GM23338 (cell line): ENCODE results near the gene CCDC174.

Experiments used
- CREB1 ChIP-seq: fragments of 250-450 bp; sonication (Bioruptor Pico); IDR thresholded peaks from 2 replicates; pipeline ENCODE4 v1.5.0; 2020; ENCODE audit warnings: low read depth, mild to moderate bottlenecking, moderate library complexity
- CTCF ChIP-seq, 2 experiments: fragments of 200-600 bp in 1 of 2; sonication (generic) in 1 of 2; conservative IDR thresholded peaks; 2 replicates each; pipeline versions ENCODE4 v1.5.1 to v1.6.1; 2016 to 2017; ENCODE audit warnings: antibody characterized with exemption in 2 of 2, low read depth in 2 of 2, mild to moderate bottlenecking in 2 of 2, moderate library complexity in 1 of 2
- ETS1 ChIP-seq: IDR thresholded peaks from 2 replicates; pipeline ENCODE4 v1.6.1; 2016; ENCODE audit warnings: antibody characterized with exemption
- EZH2 ChIP-seq: fragments of 200-600 bp; sonication (generic); IDR thresholded peaks from one replicate; pipeline ENCODE4 v1.8.0; 2017; ENCODE audit warnings: antibody characterized with exemption, mild to moderate bottlenecking, low read depth; ENCODE audit not compliant: unreplicated experiment
- EZH2phosphoT487 ChIP-seq: fragments of 200-600 bp; sonication (generic); IDR thresholded peaks from one replicate; pipeline ENCODE4 v1.8.1; 2018; ENCODE audit warnings: antibody characterized with exemption; ENCODE audit not compliant: unreplicated experiment
- JUNB ChIP-seq: IDR thresholded peaks from one replicate; pipeline ENCODE4 v1.6.1; 2016; ENCODE audit warnings: antibody characterized with exemption; ENCODE audit not compliant: unreplicated experiment
- NANOG ChIP-seq: IDR thresholded peaks from 2 replicates; pipeline ENCODE4 v1.6.1; 2016; ENCODE audit warnings: antibody characterized with exemption, borderline replicate concordance
- POLR2AphosphoS5 ChIP-seq: IDR thresholded peaks from 2 replicates; pipeline ENCODE4 v1.6.1; 2016; ENCODE audit warnings: antibody characterized with exemption, low read depth
- REST ChIP-seq: IDR thresholded peaks from one replicate; pipeline ENCODE4 v1.6.1; 2018; ENCODE audit warnings: antibody characterized with exemption; ENCODE audit not compliant: unreplicated experiment
- STAT1 ChIP-seq: IDR thresholded peaks from one replicate; pipeline ENCODE4 v1.6.1; 2016; ENCODE audit warnings: antibody characterized with exemption; ENCODE audit not compliant: unreplicated experiment
- ZNF114 ChIP-seq: fragments of 250-450 bp; sonication (Bioruptor Pico); IDR thresholded peaks from 2 replicates; pipeline ENCODE4 v1.5.0; 2020; ENCODE audit warnings: mild to moderate bottlenecking, moderate library complexity
- ZNF331 ChIP-seq: fragments of 250-450 bp; sonication (Bioruptor Pico); IDR thresholded peaks from 2 replicates; pipeline ENCODE4 v1.5.0; 2020; ENCODE audit warnings: low read depth, mild to moderate bottlenecking, moderate library complexity

DNA sequence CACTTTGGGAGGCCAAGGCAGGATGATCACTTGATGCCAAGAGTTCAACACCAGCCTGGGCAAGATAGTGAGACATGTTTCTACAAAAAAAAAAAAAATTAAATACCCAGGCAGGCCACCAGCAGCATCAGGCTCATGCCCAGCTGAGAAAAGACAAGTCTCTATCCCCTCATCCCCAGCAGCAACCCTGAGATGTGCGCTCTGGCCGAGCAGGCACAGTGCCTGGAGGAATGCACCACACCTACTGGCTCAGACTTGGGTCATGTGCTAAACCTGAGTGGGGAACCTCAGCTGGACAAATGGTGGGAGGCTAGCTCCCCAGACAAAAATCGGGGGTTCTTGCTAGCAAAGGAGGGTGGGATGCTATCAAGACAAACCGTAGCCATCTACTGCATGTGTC is 10.2 kb upstream of the CCDC174 start:
- TF ChIP-seq CTCF (conservative IDR thresholded peaks at IDR 0.05; ENCODE audit: low read depth in 2 of 2), result no peak
- TF ChIP-seq REST, result no peak
- TF ChIP-seq EZH2, result no peak
- TF ChIP-seq EZH2phosphoT487, result no peak
- TF ChIP-seq ZNF114 (CRISPR knock-in tag), result no peak
- TF ChIP-seq JUNB, result no peak
- TF ChIP-seq POLR2AphosphoS5, result no peak
- no peak for TF ChIP-seq CREB1 (CRISPR knock-in tag)
- TF ChIP-seq ZNF331 (CRISPR knock-in tag), result no peak
- TF ChIP-seq NANOG, result no peak
- TF ChIP-seq STAT1, result no peak
- TF ChIP-seq ETS1, result no peak
